Epithelial cell of proximal tubule (primary cell): ENCODE measurements around the gene EFCAB9. TPM values are rescaled to one million over a fixed set of nuclear protein-coding genes. Genes with fewer than 3 reads are reported as not detected.

Experiments
- DNase-seq: peaks from one replicate; pipeline ENCODE4 v3.0.0-alpha.2; 2011; ENCODE audit warnings: low read depth
- H3K4me3 ChIP-seq: 2 replicates; pipeline ENCODE4 v1.5.1; 2011; ENCODE audit warnings: low read depth, mild to moderate bottlenecking, low read length
- total RNA-seq: library from RNA; depleted of rRNA; stranded (reverse); fragments of >200 nt; gene quantifications from 2 replicates; pipeline ENCODE4 v1.2.3, GENCODE V29; 2015
- TF ChIP-seq, protein P1 (sequence below): conservative IDR thresholded peaks from 2 replicates; pipeline ENCODE4 v1.5.1; 2012; ENCODE audit warnings: low read depth, mild to moderate bottlenecking, low read length

Gene EFCAB9
- total RNA-seq, 1 donor from 2014 or later = not detected

- H3K4me3 ChIP-seq = no peak overlapping the region
- DNase-seq = no peak
- TF ChIP-seq, protein P1, sequence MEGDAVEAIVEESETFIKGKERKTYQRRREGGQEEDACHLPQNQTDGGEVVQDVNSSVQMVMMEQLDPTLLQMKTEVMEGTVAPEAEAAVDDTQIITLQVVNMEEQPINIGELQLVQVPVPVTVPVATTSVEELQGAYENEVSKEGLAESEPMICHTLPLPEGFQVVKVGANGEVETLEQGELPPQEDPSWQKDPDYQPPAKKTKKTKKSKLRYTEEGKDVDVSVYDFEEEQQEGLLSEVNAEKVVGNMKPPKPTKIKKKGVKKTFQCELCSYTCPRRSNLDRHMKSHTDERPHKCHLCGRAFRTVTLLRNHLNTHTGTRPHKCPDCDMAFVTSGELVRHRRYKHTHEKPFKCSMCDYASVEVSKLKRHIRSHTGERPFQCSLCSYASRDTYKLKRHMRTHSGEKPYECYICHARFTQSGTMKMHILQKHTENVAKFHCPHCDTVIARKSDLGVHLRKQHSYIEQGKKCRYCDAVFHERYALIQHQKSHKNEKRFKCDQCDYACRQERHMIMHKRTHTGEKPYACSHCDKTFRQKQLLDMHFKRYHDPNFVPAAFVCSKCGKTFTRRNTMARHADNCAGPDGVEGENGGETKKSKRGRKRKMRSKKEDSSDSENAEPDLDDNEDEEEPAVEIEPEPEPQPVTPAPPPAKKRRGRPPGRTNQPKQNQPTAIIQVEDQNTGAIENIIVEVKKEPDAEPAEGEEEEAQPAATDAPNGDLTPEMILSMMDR = no peak
Observed at GRCh38 chr5:172182291-172182690, 11.7 kb upstream of the EFCAB9 start.

- TF ChIP-seq, protein P1 = no peak
- DNase-seq = no peak
- H3K4me3 ChIP-seq = no peak overlapping the region
Observed at GRCh38 chr5:172183881-172184280, 10.1 kb upstream of the EFCAB9 start.

GRCh38 chr5:172185096-172185461 is 8.9 kb upstream of the EFCAB9 start:
- TF ChIP-seq, protein P1 = no peak
- no peak for DNase-seq
- no peak overlapping the region for H3K4me3 ChIP-seq

DNA sequence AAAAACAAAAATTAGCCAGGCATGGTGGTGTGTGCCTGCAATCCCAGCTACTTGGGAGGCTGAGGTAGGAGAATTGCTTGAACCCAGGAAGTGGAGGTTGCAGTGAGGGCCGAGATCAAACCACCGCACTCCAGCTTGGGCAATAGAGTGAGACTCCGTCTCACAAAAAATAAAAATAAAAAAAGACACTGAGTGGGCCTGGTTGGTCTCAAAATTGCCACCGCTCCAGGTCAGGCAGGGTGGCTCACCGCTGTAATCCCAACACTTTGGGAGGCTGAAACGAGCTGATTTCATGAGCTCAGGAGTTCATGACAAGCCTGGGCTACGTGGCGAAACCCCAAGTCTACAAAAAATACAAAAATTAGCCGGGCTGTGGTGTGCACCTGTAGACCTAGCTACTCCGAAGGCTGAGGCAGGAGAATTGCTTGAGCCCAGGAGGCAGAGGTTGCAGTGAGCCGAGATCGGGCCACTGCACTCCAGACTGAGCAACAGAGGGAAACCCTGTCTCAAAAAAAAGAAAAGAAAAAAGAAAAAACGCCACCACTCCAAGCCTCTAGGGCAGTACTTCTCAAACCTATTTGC is 7.8 kb upstream of the EFCAB9 start:
- TF ChIP-seq, protein P1 = no peak
- H3K4me3 ChIP-seq = peak overlapping the region; percentile 97
- DNase-seq = no peak

- peak overlapping the region; percentile 97 for H3K4me3 ChIP-seq
- TF ChIP-seq, protein P1 = no peak
- no peak for DNase-seq
Observed at GRCh38 chr5:172187118-172188032, 6.6 kb upstream of the EFCAB9 start.

DNA sequence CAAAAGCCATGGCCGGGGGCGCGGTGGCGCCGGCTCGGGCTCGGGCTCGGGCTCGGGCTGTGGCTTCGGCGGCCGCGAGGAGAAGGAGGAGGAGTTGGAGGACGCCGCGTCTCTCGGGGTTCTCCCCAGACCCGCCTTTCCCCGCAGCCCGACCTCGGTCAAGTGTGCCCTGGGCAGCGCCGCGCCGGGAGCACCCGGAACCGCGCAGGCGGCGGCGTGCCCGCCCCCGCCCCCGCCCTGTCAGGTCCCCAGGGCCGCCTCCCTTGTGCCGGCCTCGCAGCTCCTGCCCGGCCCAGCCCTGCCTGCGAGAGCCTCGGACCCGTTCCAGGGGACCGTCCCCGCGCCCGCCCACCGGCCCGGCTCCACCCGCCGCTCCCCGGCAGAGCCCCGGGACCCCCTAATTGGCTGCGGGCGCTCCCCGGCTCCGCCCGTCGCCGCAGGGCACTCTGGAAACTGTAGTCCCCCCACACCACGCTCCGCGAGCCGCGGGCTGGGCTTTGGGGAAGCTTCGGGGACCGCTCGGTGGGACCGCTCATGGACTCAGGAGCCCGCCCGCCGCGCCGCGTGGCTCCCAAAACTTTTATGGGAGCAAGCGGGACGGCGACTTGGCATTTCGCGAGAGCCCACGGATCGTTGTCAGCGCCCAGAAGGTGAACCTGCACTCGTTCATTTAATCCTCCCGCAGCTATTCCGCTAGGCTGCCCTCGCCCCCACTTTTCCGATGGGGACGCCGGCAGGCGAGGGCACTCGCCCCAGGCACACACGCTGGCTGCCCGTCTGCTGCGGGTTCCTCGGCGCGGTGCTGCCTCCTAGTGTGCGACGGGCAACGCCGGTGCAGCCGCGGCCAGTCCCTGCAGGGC is 5.7 kb upstream of the EFCAB9 start, which contains the start of gene STK10:
STK10 (minus strand) TSS at position 192 of the 860 bp plus-strand sequence; CDS start at position 10, 182 bp downstream.
- TF ChIP-seq, protein P1 = peak; percentile 77
- peak within 1 kb of the TSS; percentile 97 for H3K4me3 ChIP-seq
- peak; percentile 52 for DNase-seq
